Stimulated activated CD4-positive, alpha-beta T cell treated with anti-CD3 and anti-CD28 coated beads, Interleukin-2, amount 100 ng/mL, for 4 hours (primary cell): ENCODE data around the gene SLC1A4.

ENCODE experiments used
- DNase-seq: peaks from one replicate; pipeline ENCODE4 v3.0.0-alpha.2; 2020; ENCODE audit warnings: low read depth

The SLC1A4 gene

GRCh38 chr2:65054749-65055421 lies 65.7 kb downstream of the SLC1A4 start:
- no peak for DNase-seq

GRCh38 chr2:65055422-65056214 lies 66.4 kb downstream of the SLC1A4 start:
- DNase-seq, result peak; percentile 36

GRCh38 chr2:65056215-65057053 lies 67.2 kb downstream of the SLC1A4 start, which contains the start of gene CEP68:
CEP68 (plus strand) TSS chr2:65056416; CDS start chr2:65069445, 13,029 bp downstream.
- DNase-seq, result peak; percentile 95

GRCh38 chr2:65057054-65057375 lies 67.8 kb downstream of the SLC1A4 start:
- DNase-seq, result no peak

GRCh38 chr2:65057391-65058052 lies 68.3 kb downstream of the SLC1A4 start:
- DNase-seq, result peak; percentile 55

GRCh38 chr2:65059071-65059470 lies 69.9 kb downstream of the SLC1A4 start:
- no peak for DNase-seq

- DNase-seq, result no peak
These were observed 72.1 kb downstream of the SLC1A4 start for GRCh38 chr2:65061146-65061909.

GRCh38 chr2:65061910-65062339 lies 72.7 kb downstream of the SLC1A4 start:
- DNase-seq, result no peak

GRCh38 chr2:65062843-65063825 lies 73.9 kb downstream of the SLC1A4 start:
- DNase-seq, result no peak

GRCh38 chr2:65064728-65065552 lies 75.7 kb downstream of the SLC1A4 start:
- DNase-seq, result no peak

- no peak for DNase-seq
These were observed 78.8 kb downstream of the SLC1A4 start for GRCh38 chr2:65067806-65068553.

GRCh38 chr2:65069439-65069824 lies 80.2 kb downstream of the SLC1A4 start:
- no peak for DNase-seq

GRCh38 chr2:65070172-65070830 lies 81.1 kb downstream of the SLC1A4 start:
- no peak for DNase-seq

- no peak for DNase-seq
These were observed 81.7 kb downstream of the SLC1A4 start for GRCh38 chr2:65070856-65071255.

GRCh38 chr2:65071499-65072180 lies 82.4 kb downstream of the SLC1A4 start:
- no peak for DNase-seq

GRCh38 chr2:65072181-65072970 lies 83.2 kb downstream of the SLC1A4 start:
- DNase-seq, result no peak
